Uterus (tissue), 2 donors: ENCODE results near the gene LEF1.

Experiments used
- CTCF ChIP-seq, 4 experiments: fragments of 200-600 bp in 2 of 4; fragments of 450-650 bp in 2 of 4; sonication (generic) in 2 of 4; IDR thresholded peaks; one replicate each; pipeline ENCODE4 v1.5.1; 2016 to 2019; ENCODE audit warnings: antibody characterized with exemption in 4 of 4, mild to moderate bottlenecking in 2 of 4, moderate library complexity in 1 of 4
- POLR2A ChIP-seq, 2 donors: fragments of 450-650 bp; IDR thresholded peaks; one replicate each; pipeline ENCODE4 v1.6.1; 2016; ENCODE audit warnings: antibody characterized with exemption in 2 of 2, mild to moderate bottlenecking in 1 of 2, moderate library complexity in 1 of 2

- TF ChIP-seq CTCF (IDR thresholded peaks at IDR 0.05) (no peak), POLR2A (IDR thresholded peaks at IDR 0.05) (no peak)
Observed at GRCh38 chr4:108184453-108185049, 15.8 kb upstream of the LEF1 start.
